Progenitor cell of endocrine pancreas (in vitro differentiated cells): ENCODE data around the gene METTL8. TPM values are rescaled to one million over a fixed set of nuclear protein-coding genes. Genes with fewer than 3 reads are reported as not detected.
"Not testable (repeated sequence)": the region's sequence is repeated elsewhere in the genome, so short reads cannot be mapped to it uniquely, and the experiment has no call there.

Experiments used
- DNase-seq: peaks from one replicate; pipeline ENCODE4 v3.0.0; 2021; ENCODE audit warnings: low spot score; ENCODE audit not compliant: unreplicated experiment
- H3K27ac Mint-ChIP-seq: 2 replicates; pipeline ENCODE4 v1.8.0; 2021; ENCODE audit warnings: mild to moderate bottlenecking, moderate library complexity, mixed read lengths
- H3K27me3 Mint-ChIP-seq: 2 replicates; pipeline ENCODE4 v1.8.0; 2021; ENCODE audit warnings: mixed read lengths
- H3K36me3 Mint-ChIP-seq: 2 replicates; pipeline ENCODE4 v1.8.0; 2022; ENCODE audit warnings: mixed read lengths; ENCODE audit not compliant: insufficient read depth
- H3K4me1 Mint-ChIP-seq: 2 replicates; pipeline ENCODE4 v1.8.0; 2021; ENCODE audit warnings: low read depth, mixed read lengths
- H3K4me3 Mint-ChIP-seq: 2 replicates; pipeline ENCODE4 v1.8.0; 2021; ENCODE audit warnings: low read depth, mild to moderate bottlenecking, moderate library complexity, mixed read lengths
- H3K9me3 Mint-ChIP-seq: 2 replicates; pipeline ENCODE4 v1.8.0; 2021; ENCODE audit warnings: low read depth, mixed read lengths
- total RNA-seq: library from RNA; stranded (reverse); gene quantifications from 2 replicates; pipeline ENCODE4 v1.2.1, GENCODE V29; 2021
- TF ChIP-seq, protein P1 (sequence below): fragments of 200-600 bp; sonication (generic); IDR thresholded peaks from one replicate; pipeline ENCODE4 v1.5.0; 2021; ENCODE audit warnings: antibody characterized with exemption, mild to moderate bottlenecking; ENCODE audit not compliant: unreplicated experiment

The METTL8 gene
- total RNA-seq, 1 donor from 2014 or later = 26.9 TPM

DNA sequence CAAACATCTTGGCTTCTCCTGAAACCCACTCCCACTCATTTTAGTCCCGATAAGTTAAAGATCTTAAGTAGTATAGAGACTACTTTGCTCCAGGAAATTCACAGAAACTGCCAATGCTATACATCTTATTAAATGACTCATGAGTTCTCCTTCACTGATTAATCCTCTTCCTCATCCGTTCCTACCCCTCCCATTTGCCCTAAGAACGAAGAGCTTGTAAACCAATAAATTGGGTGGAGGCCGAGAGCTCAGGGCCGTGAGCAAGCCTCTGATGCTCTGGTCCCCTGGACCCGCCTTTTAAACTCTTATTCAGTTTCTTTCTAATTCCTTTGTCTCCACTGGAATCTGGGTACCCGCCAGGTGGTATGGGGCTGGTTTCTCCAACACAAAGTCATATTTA lies 68.6 kb downstream of the METTL8 start:
- DNase-seq = no peak
- TF ChIP-seq, protein P1, sequence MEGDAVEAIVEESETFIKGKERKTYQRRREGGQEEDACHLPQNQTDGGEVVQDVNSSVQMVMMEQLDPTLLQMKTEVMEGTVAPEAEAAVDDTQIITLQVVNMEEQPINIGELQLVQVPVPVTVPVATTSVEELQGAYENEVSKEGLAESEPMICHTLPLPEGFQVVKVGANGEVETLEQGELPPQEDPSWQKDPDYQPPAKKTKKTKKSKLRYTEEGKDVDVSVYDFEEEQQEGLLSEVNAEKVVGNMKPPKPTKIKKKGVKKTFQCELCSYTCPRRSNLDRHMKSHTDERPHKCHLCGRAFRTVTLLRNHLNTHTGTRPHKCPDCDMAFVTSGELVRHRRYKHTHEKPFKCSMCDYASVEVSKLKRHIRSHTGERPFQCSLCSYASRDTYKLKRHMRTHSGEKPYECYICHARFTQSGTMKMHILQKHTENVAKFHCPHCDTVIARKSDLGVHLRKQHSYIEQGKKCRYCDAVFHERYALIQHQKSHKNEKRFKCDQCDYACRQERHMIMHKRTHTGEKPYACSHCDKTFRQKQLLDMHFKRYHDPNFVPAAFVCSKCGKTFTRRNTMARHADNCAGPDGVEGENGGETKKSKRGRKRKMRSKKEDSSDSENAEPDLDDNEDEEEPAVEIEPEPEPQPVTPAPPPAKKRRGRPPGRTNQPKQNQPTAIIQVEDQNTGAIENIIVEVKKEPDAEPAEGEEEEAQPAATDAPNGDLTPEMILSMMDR = no peak
- no peaks in the 10 kb centered on the region for H3K4me1 Mint-ChIP-seq
- H3K36me3 Mint-ChIP-seq = peaks cover 9% of the 10 kb centered on the region
- H3K27ac Mint-ChIP-seq = no peak overlapping the region
- no peaks in the 10 kb centered on the region for H3K27me3 Mint-ChIP-seq
- H3K9me3 Mint-ChIP-seq = peaks cover 14% of the 10 kb centered on the region
- no peak overlapping the region for H3K4me3 Mint-ChIP-seq

DNA sequence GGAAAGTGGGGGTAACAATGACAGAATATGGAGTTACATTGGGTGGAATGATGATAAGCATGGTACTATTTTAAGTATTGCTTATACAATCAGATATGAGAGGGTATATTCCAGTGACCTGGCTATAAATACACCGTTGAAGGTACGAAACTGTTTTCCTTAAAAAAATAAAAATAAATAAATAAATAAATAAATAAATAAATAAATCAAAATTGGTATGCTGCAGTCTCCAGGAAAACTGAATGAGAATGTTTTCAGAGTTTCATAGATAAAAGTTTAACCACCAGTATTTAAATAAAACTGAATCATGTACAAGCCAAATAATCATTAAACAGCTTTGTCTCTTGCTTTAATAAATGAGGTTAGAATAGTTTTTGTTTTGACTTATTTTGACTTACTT lies 71.4 kb downstream of the METTL8 start:
- no peak overlapping the region for H3K27ac Mint-ChIP-seq
- TF ChIP-seq, protein P1 = no peak
- H3K4me3 Mint-ChIP-seq = no peak overlapping the region
- peaks cover 20% of the 10 kb centered on the region for H3K9me3 Mint-ChIP-seq
- H3K27me3 Mint-ChIP-seq = no peaks in the 10 kb centered on the region
- H3K4me1 Mint-ChIP-seq = no peaks in the 10 kb centered on the region
- no peak for DNase-seq
- peaks cover 25% of the 10 kb centered on the region for H3K36me3 Mint-ChIP-seq

DNA sequence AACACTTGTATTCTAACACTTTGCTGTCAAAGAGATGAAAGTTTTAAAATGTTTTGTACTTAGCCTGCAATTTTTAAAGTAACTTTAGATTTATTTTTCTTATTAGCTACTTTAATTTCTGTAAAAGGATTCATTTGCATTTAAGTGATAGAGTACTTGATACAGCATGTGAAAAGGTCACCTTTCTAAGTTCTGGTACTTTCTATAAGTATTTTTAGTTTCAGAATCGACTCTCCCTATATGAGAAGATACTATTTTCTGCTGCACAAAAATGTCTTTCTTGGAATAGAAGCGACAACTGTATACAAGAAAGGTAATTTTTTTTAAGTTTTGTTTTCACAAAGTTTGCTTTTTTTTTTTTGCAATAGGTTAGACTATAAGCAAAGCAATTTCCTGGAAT lies 72.9 kb downstream of the METTL8 start:
- peaks cover 16% of the 10 kb centered on the region for H3K9me3 Mint-ChIP-seq

DNA sequence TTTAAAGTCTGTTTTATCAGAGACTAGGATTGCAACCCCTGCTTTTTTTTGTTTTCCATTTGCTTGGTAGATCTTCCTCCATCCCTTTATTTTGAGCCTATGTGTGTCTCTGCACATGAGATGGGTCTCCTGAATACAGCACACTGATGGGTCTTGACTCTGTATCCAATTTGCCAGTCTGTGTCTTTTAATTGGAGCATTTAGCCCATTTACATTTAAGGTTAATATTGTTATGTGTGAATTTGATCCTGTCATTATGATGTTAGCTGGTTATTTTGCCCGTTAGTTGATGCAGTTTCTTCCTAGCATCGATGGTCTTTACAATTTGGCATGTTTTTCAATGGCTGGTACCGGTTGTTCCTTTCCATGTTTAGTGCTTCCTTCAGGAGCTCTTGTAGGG lies 80.0 kb downstream of the METTL8 start:
- Mint-ChIP-seq H3K36me3 (peaks cover 30% of the 10 kb centered on the region), H3K9me3 (peaks cover 30% of the 10 kb centered on the region)
- not testable (repeated sequence) for H3K4me3 Mint-ChIP-seq, H3K4me1 Mint-ChIP-seq, H3K27ac Mint-ChIP-seq, DNase-seq, H3K27me3 Mint-ChIP-seq

More for the DNA sequence above, 72.9 kb downstream of the METTL8 start:
- Mint-ChIP-seq H3K36me3 (peaks cover 28% of the 10 kb centered on the region), H3K27me3 (no peaks in the 10 kb centered on the region), H3K4me1 (no peaks in the 10 kb centered on the region), H3K27ac (no peak overlapping the region), H3K4me3 (no peak overlapping the region)
- TF ChIP-seq, protein P1 = no peak
- no peak for DNase-seq

DNA sequence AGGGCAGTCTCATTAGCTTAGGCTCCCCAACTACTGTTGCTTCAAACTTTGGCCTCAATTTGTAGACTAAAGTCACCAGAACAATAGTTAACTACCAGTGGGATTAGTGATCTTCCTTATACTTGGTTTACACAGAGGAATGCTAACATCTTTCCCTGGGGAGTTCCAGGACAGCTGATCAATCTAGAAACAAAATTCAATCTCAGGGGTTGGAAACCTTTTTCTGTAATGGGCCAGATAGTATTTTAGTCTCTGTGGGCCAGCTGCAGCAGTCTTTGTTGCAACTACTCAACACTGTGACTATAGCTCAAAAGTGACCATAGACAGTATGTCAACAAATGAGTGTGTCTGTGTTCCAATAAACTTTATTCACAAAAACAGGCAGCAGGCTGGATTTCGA lies 85.7 kb downstream of the METTL8 start:
- H3K27ac Mint-ChIP-seq = no peak overlapping the region
- no peaks in the 10 kb centered on the region for H3K27me3 Mint-ChIP-seq
- H3K4me1 Mint-ChIP-seq = no peaks in the 10 kb centered on the region
- peaks cover under 1% of the 10 kb centered on the region for H3K36me3 Mint-ChIP-seq
- no peak for DNase-seq
- TF ChIP-seq, protein P1 = no peak
- H3K9me3 Mint-ChIP-seq = peaks cover 9% of the 10 kb centered on the region
- H3K4me3 Mint-ChIP-seq = no peak overlapping the region

DNA sequence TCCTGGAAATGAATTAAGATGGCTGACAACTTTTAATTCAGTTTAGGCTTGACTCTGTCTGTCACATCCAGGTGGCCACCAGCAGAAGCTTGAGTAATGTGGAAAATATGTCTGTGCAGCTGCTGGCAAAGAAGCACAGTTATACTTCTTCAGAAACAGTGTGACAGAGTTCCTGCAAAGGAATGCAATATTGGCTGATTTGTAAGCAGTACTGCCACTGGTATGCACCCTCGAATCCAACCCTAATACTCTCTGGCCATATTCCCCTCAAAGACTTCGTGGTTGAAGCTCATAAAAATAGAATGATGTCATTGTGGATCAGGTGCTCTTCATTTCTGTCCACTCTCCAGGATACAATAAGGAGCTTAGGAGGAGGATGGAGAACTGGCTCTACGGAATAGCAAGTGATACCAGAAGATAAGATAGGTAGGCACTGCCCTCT lies 86.2 kb downstream of the METTL8 start:
- Mint-ChIP-seq H3K36me3 (no peaks in the 10 kb centered on the region), H3K4me1 (no peaks in the 10 kb centered on the region)

More for the DNA sequence above, 86.2 kb downstream of the METTL8 start:
- Mint-ChIP-seq H3K4me3 (no peak overlapping the region), H3K27me3 (no peaks in the 10 kb centered on the region), H3K9me3 (peaks cover 8% of the 10 kb centered on the region), H3K27ac (no peak overlapping the region)
- TF ChIP-seq, protein P1 = no peak
- DNase-seq = no peak
